HEK293 (cell line): ENCODE measurements around the gene SBF1.

Source experiments
- ZNF629 ChIP-seq: fragments of 450-650 bp; formaldehyde crosslinking; IDR thresholded peaks from 2 replicates; pipeline ENCODE4 v1.5.1; 2017; ENCODE audit warnings: missing biosample characterization, missing genetic modification characterization
- TF ChIP-seq, protein P1 (sequence below): sonication (generic); formaldehyde crosslinking; IDR thresholded peaks from 2 replicates; pipeline ENCODE4 v1.8.1; 2022; ENCODE audit warnings: mild to moderate bottlenecking, moderate library complexity, missing genetic modification reagents

DNA sequence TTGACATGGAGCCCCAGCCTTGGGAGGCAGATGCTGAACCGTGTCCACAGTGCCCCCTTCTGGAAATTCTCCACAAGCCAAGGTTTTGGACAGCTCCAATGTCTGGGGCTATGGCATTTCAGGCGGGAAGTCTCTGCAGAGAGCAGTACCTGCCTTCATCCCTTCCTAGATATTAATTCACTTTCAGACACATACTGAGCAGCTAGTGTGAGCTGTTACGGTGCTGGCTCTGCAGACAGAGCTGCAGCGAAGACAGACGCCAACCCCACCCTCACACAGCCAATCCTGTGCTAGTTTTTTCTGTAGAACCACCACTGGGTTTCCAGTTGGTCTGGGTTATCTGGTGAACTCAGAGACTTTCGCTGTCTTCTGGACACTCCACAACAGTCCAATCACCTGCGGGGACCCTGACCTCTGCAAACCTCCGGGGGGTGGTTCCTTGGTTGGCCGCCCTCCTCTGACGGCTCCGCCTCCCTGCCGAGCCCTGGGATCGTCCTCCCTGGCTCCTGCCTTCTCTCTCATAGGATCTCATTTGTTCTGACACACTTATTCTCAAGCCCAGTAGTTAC is 23.6 kb upstream of the SBF1 start:
- TF ChIP-seq ZNF629 = peak; percentile 36; the same call in 1 of the 2 replicates
- TF ChIP-seq, protein P1, sequence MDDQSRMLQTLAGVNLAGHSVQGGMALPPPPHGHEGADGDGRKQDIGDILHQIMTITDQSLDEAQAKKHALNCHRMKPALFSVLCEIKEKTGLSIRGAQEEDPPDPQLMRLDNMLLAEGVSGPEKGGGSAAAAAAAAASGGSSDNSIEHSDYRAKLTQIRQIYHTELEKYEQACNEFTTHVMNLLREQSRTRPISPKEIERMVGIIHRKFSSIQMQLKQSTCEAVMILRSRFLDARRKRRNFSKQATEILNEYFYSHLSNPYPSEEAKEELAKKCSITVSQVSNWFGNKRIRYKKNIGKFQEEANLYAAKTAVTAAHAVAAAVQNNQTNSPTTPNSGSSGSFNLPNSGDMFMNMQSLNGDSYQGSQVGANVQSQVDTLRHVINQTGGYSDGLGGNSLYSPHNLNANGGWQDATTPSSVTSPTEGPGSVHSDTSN (CRISPR knock-in tag) = no peak
